ENCODE results near the gene ITFG2. TPM values are rescaled to one million over a fixed set of nuclear protein-coding genes. Genes with fewer than 3 reads are reported as not detected.
A peak's percentile ranks its signal among the peaks of the same experiment; 100 is the strongest.

The ITFG2 gene
- total and polyA plus RNA-seq, 2 of the 13 experiments (the other 11 are each of a cell fraction or from before 2014, with no cell fraction given) = 14.8 to 15.5 TPM

DNA sequence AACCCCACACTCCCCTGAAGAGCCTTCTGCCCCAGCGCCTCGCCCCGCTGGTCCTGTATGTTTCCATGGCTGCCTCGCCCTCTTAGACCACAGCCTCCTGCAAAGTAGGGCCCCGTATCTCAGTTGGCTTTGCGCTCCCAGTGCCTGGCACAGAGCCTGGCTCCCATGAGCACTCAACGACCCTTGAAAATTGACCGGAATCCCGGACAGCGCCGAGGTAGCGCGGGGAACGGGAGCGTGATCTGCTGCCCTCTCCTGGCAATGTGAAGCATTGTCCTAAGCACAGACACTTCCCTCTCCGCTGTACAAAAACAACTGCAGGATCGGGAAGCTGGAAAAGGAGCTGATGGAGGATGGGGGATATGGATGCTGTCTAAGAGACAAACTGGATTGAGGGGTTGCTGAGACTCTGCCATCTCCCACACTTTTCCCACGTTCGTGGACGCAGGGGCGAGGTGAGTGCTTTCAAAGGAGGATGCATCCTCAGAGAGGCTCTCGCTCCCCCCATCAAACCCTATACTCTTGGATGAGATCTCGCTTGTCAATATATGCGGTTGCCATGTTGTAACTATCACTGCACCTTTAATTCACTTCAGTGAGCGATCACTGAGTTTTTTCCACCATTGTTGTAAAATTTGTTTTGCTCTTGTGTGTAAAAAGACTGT is 28.4 kb upstream of the ITFG2 start (continued):
- TF ChIP-seq, protein P1, sequence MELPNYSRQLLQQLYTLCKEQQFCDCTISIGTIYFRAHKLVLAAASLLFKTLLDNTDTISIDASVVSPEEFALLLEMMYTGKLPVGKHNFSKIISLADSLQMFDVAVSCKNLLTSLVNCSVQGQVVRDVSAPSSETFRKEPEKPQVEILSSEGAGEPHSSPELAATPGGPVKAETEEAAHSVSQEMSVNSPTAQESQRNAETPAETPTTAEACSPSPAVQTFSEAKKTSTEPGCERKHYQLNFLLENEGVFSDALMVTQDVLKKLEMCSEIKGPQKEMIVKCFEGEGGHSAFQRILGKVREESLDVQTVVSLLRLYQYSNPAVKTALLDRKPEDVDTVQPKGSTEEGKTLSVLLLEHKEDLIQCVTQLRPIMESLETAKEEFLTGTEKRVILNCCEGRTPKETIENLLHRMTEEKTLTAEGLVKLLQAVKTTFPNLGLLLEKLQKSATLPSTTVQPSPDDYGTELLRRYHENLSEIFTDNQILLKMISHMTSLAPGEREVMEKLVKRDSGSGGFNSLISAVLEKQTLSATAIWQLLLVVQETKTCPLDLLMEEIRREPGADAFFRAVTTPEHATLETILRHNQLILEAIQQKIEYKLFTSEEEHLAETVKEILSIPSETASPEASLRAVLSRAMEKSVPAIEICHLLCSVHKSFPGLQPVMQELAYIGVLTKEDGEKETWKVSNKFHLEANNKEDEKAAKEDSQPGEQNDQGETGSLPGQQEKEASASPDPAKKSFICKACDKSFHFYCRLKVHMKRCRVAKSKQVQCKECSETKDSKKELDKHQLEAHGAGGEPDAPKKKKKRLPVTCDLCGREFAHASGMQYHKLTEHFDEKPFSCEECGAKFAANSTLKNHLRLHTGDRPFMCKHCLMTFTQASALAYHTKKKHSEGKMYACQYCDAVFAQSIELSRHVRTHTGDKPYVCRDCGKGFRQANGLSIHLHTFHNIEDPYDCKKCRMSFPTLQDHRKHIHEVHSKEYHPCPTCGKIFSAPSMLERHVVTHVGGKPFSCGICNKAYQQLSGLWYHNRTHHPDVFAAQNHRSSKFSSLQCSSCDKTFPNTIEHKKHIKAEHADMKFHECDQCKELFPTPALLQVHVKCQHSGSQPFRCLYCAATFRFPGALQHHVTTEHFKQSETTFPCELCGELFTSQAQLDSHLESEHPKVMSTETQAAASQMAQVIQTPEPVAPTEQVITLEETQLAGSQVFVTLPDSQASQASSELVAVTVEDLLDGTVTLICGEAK (IDR thresholded peaks at IDR 0.05) = no peak
- TF ChIP-seq, protein P1 (CRISPR knock-in tag; IDR thresholded peaks at IDR 0.05) = peak; percentile 56; the same call in 1 of the 2 replicates
- TF ChIP-seq ERF (CRISPR knock-in tag; IDR thresholded peaks at IDR 0.05) (0 out of 2 replicates have a peak, but pooled peaks have one; percentile 16), ZNF143 (CRISPR knock-in tag; IDR thresholded peaks at IDR 0.05) (peak; percentile 64), NFE2L2 (IDR thresholded peaks at IDR 0.05; ENCODE audit: low read length) (no peak), RNF2 (conservative IDR thresholded peaks at IDR 0.05; ENCODE audit: low read depth) (0 out of 2 replicates have a peak, but pooled peaks have one; percentile 25), ZMYM3 (CRISPR knock-in tag; IDR thresholded peaks at IDR 0.05) (peak; percentile 67), NBN (conservative IDR thresholded peaks at IDR 0.05) (no peak), HIVEP1 (CRISPR knock-in tag; IDR thresholded peaks at IDR 0.05) (0 out of 2 replicates have a peak, but pooled peaks have one; percentile 46), MIER2 (CRISPR knock-in tag; IDR thresholded peaks at IDR 0.05) (0 out of 2 replicates have a peak, but pooled peaks have one; percentile 44), KDM1A (CRISPR knock-in tag; IDR thresholded peaks at IDR 0.05) (0 out of 2 replicates have a peak, but pooled peaks have one; percentile 22), ZNF557 (CRISPR knock-in tag; IDR thresholded peaks at IDR 0.05) (no peak)
- TF ChIP-seq, protein P2, sequence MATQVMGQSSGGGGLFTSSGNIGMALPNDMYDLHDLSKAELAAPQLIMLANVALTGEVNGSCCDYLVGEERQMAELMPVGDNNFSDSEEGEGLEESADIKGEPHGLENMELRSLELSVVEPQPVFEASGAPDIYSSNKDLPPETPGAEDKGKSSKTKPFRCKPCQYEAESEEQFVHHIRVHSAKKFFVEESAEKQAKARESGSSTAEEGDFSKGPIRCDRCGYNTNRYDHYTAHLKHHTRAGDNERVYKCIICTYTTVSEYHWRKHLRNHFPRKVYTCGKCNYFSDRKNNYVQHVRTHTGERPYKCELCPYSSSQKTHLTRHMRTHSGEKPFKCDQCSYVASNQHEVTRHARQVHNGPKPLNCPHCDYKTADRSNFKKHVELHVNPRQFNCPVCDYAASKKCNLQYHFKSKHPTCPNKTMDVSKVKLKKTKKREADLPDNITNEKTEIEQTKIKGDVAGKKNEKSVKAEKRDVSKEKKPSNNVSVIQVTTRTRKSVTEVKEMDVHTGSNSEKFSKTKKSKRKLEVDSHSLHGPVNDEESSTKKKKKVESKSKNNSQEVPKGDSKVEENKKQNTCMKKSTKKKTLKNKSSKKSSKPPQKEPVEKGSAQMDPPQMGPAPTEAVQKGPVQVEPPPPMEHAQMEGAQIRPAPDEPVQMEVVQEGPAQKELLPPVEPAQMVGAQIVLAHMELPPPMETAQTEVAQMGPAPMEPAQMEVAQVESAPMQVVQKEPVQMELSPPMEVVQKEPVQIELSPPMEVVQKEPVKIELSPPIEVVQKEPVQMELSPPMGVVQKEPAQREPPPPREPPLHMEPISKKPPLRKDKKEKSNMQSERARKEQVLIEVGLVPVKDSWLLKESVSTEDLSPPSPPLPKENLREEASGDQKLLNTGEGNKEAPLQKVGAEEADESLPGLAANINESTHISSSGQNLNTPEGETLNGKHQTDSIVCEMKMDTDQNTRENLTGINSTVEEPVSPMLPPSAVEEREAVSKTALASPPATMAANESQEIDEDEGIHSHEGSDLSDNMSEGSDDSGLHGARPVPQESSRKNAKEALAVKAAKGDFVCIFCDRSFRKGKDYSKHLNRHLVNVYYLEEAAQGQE (IDR thresholded peaks at IDR 0.05; ENCODE audit: borderline replicate concordance in 1 of 2, low read depth in 1 of 2, low read length in 2 of 2) = peak in 1 of 2 experiments; percentile 42; a peak in 2 of 4 replicates
- TF ChIP-seq, protein P3, sequence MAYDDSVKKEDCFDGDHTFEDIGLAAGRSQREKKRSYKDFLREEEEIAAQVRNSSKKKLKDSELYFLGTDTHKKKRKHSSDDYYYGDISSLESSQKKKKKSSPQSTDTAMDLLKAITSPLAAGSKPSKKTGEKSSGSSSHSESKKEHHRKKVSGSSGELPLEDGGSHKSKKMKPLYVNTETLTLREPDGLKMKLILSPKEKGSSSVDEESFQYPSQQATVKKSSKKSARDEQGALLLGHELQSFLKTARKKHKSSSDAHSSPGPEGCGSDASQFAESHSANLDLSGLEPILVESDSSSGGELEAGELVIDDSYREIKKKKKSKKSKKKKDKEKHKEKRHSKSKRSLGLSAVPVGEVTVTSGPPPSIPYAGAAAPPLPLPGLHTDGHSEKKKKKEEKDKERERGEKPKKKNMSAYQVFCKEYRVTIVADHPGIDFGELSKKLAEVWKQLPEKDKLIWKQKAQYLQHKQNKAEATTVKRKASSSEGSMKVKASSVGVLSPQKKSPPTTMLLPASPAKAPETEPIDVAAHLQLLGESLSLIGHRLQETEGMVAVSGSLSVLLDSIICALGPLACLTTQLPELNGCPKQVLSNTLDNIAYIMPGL (CRISPR knock-in tag; IDR thresholded peaks at IDR 0.05; ENCODE audit: borderline replicate concordance in 1 of 2, low read depth in 1 of 2) = peak in 1 of 2 experiments; percentile 26; a peak in 1 of 4 replicates
